Measurements from ENCODE around the gene ROBO2. TPM values are rescaled to one million over a fixed set of nuclear protein-coding genes. Genes with fewer than 3 reads are reported as not detected.

ROBO2 gene
- total RNA-seq, 2 donors from 2014 or later = not detected

DNA sequence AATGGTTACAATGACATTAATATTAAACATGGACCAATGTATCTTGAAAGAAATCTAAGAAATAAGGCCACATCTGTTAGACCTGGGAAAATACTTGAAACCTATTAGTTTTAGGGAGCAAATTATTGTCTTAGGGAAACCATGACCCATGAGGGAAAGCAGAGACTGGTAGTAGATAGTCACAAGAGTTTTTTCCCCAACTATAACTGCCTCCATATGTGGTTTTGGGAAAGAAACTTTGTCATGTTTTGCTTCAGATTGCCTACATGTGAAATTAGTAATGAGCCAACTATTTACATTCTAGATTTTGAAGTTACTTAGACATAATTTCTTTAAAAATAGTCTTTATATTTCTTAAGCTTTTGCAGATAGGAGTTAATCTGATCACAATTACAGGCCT lies 474.9 kb downstream of the ROBO2 start:
- Mint-ChIP-seq H3K36me3 (ENCODE audit: insufficient read depth in 2 of 2) (no peaks in the 10 kb centered on the region), H3K27me3 (ENCODE audit: low read depth) (no peaks in the 10 kb centered on the region), H3K27ac (no peak overlapping the region), H3K4me3 (no peak overlapping the region), H3K9me3 (peaks cover 4 to 6% of the 10 kb centered on the region in 2 donors), H3K4me1 (ENCODE audit: low read depth) (no peaks in the 10 kb centered on the region)
- no peak for ATAC-seq (replicated peaks in 1 of 2)
- no peak for DNase-seq

GRCh38 chr3:77524463-77524862 lies 484.6 kb downstream of the ROBO2 start:
- DNase-seq (no peak), ATAC-seq (replicated peaks in 1 of 2) (no peak)
- Mint-ChIP-seq H3K9me3 (peaks cover 8% of the 10 kb centered on the region in 2 donors), H3K4me1 (ENCODE audit: low read depth) (no peaks in the 10 kb centered on the region), H3K27ac (no peak overlapping the region), H3K36me3 (ENCODE audit: insufficient read depth in 2 of 2) (peaks cover 0 to 5% of the 10 kb centered on the region in 2 donors), H3K4me3 (no peak overlapping the region), H3K27me3 (ENCODE audit: low read depth) (no peaks in the 10 kb centered on the region)

GRCh38 chr3:77524946-77525682 lies 485.2 kb downstream of the ROBO2 start:
- ATAC-seq (replicated peaks in 1 of 2) (no peak), DNase-seq (no peak)
- peaks cover 0 to 3% of the 10 kb centered on the region in 2 donors for H3K36me3 Mint-ChIP-seq (ENCODE audit: insufficient read depth in 2 of 2)
- H3K9me3 Mint-ChIP-seq = peaks cover 6% of the 10 kb centered on the region in 2 donors
- H3K27me3 Mint-ChIP-seq (ENCODE audit: low read depth) = no peaks in the 10 kb centered on the region
- H3K27ac Mint-ChIP-seq = no peak overlapping the region
- H3K4me1 Mint-ChIP-seq (ENCODE audit: low read depth) = no peaks in the 10 kb centered on the region
- H3K4me3 Mint-ChIP-seq = no peak overlapping the region

GRCh38 chr3:77526573-77527113 lies 486.7 kb downstream of the ROBO2 start:
- no peak for ATAC-seq (replicated peaks in 1 of 2)
- peaks cover 6% of the 10 kb centered on the region in 2 donors for H3K9me3 Mint-ChIP-seq
- H3K4me1 Mint-ChIP-seq (ENCODE audit: low read depth) = no peaks in the 10 kb centered on the region
- H3K27ac Mint-ChIP-seq = no peak overlapping the region
- DNase-seq = no peak
- no peaks in the 10 kb centered on the region for H3K27me3 Mint-ChIP-seq (ENCODE audit: low read depth)
- no peak overlapping the region for H3K4me3 Mint-ChIP-seq
- peaks cover 0 to under 1% of the 10 kb centered on the region in 2 donors for H3K36me3 Mint-ChIP-seq (ENCODE audit: insufficient read depth in 2 of 2)

GRCh38 chr3:77529522-77529921 lies 489.6 kb downstream of the ROBO2 start:
- H3K36me3 Mint-ChIP-seq (ENCODE audit: insufficient read depth in 2 of 2) = no peaks in the 10 kb centered on the region
- H3K4me3 Mint-ChIP-seq = no peak overlapping the region
- H3K4me1 Mint-ChIP-seq (ENCODE audit: low read depth) = no peaks in the 10 kb centered on the region
- peaks cover 3 to 5% of the 10 kb centered on the region in 2 donors for H3K9me3 Mint-ChIP-seq
- no peak overlapping the region for H3K27ac Mint-ChIP-seq
- no peak for ATAC-seq (replicated peaks in 1 of 2)
- no peak for DNase-seq
- H3K27me3 Mint-ChIP-seq (ENCODE audit: low read depth) = no peaks in the 10 kb centered on the region

DNA sequence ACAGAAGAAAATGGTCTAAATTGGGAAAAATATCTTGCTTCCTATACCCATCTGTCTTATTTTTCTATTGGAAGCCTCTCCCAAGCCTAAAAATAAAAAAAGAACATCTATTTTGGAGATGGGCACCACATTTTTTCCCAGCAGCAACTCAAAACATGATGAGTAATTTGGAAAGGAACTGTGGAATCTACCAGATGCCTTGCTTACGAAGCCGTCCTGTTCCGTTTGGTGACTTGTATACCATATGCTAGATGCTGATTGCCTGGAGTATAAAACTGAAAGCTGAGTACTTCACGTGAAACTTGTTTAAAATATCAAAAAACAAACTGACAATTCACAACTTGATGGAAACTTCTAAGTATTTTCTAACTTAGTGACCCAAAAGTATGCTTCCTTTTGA lies 491.0 kb downstream of the ROBO2 start:
- Mint-ChIP-seq H3K27ac (no peak overlapping the region), H3K4me3 (no peak overlapping the region), H3K4me1 (ENCODE audit: low read depth) (no peaks in the 10 kb centered on the region), H3K36me3 (ENCODE audit: insufficient read depth in 2 of 2) (no peaks in the 10 kb centered on the region), H3K27me3 (ENCODE audit: low read depth) (no peaks in the 10 kb centered on the region), H3K9me3 (peaks cover 3 to 5% of the 10 kb centered on the region in 2 donors)
- DNase-seq (no peak), ATAC-seq (replicated peaks in 1 of 2) (no peak)

- H3K27ac Mint-ChIP-seq = no peak overlapping the region
- no peaks in the 10 kb centered on the region for H3K36me3 Mint-ChIP-seq (ENCODE audit: insufficient read depth in 2 of 2)
- H3K9me3 Mint-ChIP-seq = peaks cover 8 to 12% of the 10 kb centered on the region in 2 donors
- no peak overlapping the region for H3K4me3 Mint-ChIP-seq
- ATAC-seq (replicated peaks in 1 of 2) (no peak), DNase-seq (no peak)
- no peaks in the 10 kb centered on the region for H3K27me3 Mint-ChIP-seq (ENCODE audit: low read depth)
- no peaks in the 10 kb centered on the region for H3K4me1 Mint-ChIP-seq (ENCODE audit: low read depth)
These were observed 495.2 kb downstream of the ROBO2 start for GRCh38 chr3:77535116-77535515.

- ATAC-seq (replicated peaks in 1 of 2) = no peak
- Mint-ChIP-seq H3K27me3 (ENCODE audit: low read depth) (no peaks in the 10 kb centered on the region), H3K9me3 (peaks cover 9 to 13% of the 10 kb centered on the region in 2 donors)
These were observed 496.3 kb downstream of the ROBO2 start for GRCh38 chr3:77536038-77536775.

DNA sequence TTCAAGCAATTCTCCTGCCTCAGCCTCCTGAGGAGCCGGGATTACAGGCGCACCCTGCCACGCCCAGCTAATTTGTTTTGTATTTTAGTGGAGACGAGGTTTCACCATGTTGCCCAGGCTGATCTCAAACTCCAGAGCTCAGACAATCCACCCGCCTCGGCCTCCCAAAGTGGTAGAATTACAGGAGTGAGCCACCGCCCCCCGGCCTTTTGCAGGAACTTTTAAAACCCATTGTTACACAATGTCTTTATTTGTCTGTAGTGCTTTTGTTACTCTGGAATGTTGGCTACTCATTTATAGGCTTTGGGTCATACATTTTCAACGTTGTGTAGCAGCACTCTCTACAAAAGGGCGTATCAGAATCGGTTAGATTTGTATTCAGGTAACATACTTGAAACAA lies 499.1 kb downstream of the ROBO2 start:
- ATAC-seq (replicated peaks in 1 of 2) = no peak
- Mint-ChIP-seq H3K9me3 (peaks cover 10 to 15% of the 10 kb centered on the region in 2 donors), H3K27ac (no peak overlapping the region), H3K36me3 (ENCODE audit: insufficient read depth in 2 of 2) (no peaks in the 10 kb centered on the region), H3K4me3 (no peak overlapping the region), H3K27me3 (ENCODE audit: low read depth) (no peaks in the 10 kb centered on the region), H3K4me1 (ENCODE audit: low read depth) (no peaks in the 10 kb centered on the region)
- DNase-seq = no peak

More at GRCh38 chr3:77536038-77536775, 496.3 kb downstream of the ROBO2 start:
- H3K4me1 Mint-ChIP-seq (ENCODE audit: low read depth) = no peaks in the 10 kb centered on the region
- no peak for DNase-seq
- no peaks in the 10 kb centered on the region for H3K36me3 Mint-ChIP-seq (ENCODE audit: insufficient read depth in 2 of 2)
- no peak overlapping the region for H3K4me3 Mint-ChIP-seq
- no peak overlapping the region for H3K27ac Mint-ChIP-seq

DNA sequence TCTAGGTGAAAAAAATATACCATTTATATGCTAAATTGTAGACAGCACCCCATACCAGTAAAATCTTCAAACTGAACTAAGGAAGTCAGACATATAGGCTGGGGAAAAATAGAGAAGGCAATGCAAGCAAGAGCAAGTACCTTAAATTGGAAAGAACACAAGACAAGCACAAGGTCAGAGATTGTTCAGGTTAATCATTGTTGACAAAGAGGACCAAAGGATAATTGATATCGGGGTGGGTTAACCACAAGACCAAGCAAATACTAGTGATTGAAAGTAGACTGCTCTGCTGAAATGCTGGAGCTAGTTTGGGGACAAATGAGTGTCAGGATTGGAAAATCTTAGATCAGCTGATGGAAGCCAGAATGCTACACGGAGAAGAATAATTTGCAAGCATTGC lies 499.8 kb downstream of the ROBO2 start:
- H3K27ac Mint-ChIP-seq = no peak overlapping the region
- peaks cover 10 to 15% of the 10 kb centered on the region in 2 donors for H3K9me3 Mint-ChIP-seq
- ATAC-seq (replicated peaks in 1 of 2) (no peak), DNase-seq (no peak)
- H3K27me3 Mint-ChIP-seq (ENCODE audit: low read depth) = no peaks in the 10 kb centered on the region
- H3K36me3 Mint-ChIP-seq (ENCODE audit: insufficient read depth in 2 of 2) = no peaks in the 10 kb centered on the region
- H3K4me1 Mint-ChIP-seq (ENCODE audit: low read depth) = no peaks in the 10 kb centered on the region
- no peak overlapping the region for H3K4me3 Mint-ChIP-seq

DNA sequence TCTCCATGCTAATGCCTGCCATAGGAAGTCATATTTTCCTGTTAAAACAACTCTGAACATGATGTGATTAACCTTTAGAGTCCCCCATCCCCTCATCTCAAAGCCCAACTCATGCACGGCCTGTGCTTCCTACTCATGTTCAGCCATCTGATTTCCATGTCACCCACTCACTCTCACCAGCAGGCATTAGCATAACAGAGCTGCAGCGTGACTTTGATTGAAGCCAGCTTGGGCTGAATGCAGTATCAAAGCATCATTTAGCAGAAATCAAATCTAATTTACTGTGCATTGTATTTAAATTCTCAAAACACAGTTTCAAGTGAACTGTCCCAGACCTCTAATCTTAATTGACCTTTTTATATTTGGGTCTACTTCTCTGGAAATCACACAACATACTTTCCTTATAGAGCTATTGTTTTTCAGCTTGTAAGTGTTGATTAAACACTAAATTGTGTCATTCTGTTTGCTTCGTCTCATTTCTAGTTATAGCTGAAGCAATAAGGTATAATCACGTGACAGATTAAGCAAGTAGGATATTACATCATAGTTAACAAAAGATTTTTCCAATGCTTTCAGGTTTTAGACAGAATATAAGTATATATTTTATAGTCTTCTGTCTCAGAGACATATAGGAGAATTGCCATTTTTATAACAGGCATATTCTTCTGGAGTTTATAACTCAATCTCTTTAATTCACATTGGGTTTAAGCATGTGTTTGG lies 501.5 kb downstream of the ROBO2 start:
- Mint-ChIP-seq H3K27me3 (ENCODE audit: low read depth) (no peaks in the 10 kb centered on the region), H3K9me3 (peaks cover 14 to 20% of the 10 kb centered on the region in 2 donors), H3K27ac (no peak overlapping the region), H3K36me3 (ENCODE audit: insufficient read depth in 2 of 2) (no peaks in the 10 kb centered on the region), H3K4me3 (no peak overlapping the region), H3K4me1 (ENCODE audit: low read depth) (no peaks in the 10 kb centered on the region)
- DNase-seq (no peak), ATAC-seq (replicated peaks in 1 of 2) (no peak)

- no peak overlapping the region for H3K27ac Mint-ChIP-seq
- H3K9me3 Mint-ChIP-seq = peaks cover 12 to 17% of the 10 kb centered on the region in 2 donors
- H3K4me1 Mint-ChIP-seq (ENCODE audit: low read depth) = no peaks in the 10 kb centered on the region
- peaks cover 0 to 2% of the 10 kb centered on the region in 2 donors for H3K36me3 Mint-ChIP-seq (ENCODE audit: insufficient read depth in 2 of 2)
- no peaks in the 10 kb centered on the region for H3K27me3 Mint-ChIP-seq (ENCODE audit: low read depth)
- H3K4me3 Mint-ChIP-seq = no peak overlapping the region
- ATAC-seq (replicated peaks in 1 of 2) (no peak), DNase-seq (no peak)
These were observed 506.3 kb downstream of the ROBO2 start for GRCh38 chr3:77546246-77546645.

GRCh38 chr3:77549034-77549433 lies 509.1 kb downstream of the ROBO2 start:
- Mint-ChIP-seq H3K4me1 (ENCODE audit: low read depth) (no peaks in the 10 kb centered on the region), H3K27me3 (ENCODE audit: low read depth) (no peaks in the 10 kb centered on the region), H3K27ac (no peak overlapping the region), H3K4me3 (no peak overlapping the region), H3K36me3 (ENCODE audit: insufficient read depth in 2 of 2) (peaks cover 0 to 2% of the 10 kb centered on the region in 2 donors), H3K9me3 (peaks cover 10 to 18% of the 10 kb centered on the region in 2 donors)
- no peak for ATAC-seq (replicated peaks in 1 of 2)
- no peak for DNase-seq

Measured in activated T-cell treated with anti-CD3 and anti-CD28 coated beads, Interleukin-2, amount 50 U/mL, for 72 hours (primary cell).